IMR-90 (cell line): ENCODE results near the gene CA6. TPM values are rescaled to one million over a fixed set of nuclear protein-coding genes. Genes with fewer than 3 reads are reported as not detected.

Experiments
- ATAC-seq: fragments of 200-7000 bp; cut with Tn5 transposase; 2 replicates; pipeline ENCODE4 v1.9.1; 2020; ENCODE audit warnings: low read depth, mild to moderate bottlenecking, moderate library complexity
- BruUV-seq: library from RNA; stranded (reverse); fragments of 400-500 nt; replicated peaks from 2 replicates; lab custom pipeline; 2021; lab: Mats Ljungman, UMichigan
- CTCF ChIA-PET: fragments of 300-600 bp; formaldehyde crosslinking; extraction: SDS; loops from one replicate; lab custom pipeline; 2021; ENCODE audit warnings: antibody characterized with exemption; lab: Yijun Ruan, JAX
- POLR2A ChIA-PET: fragments of 300-600 bp; sonication (Branson Sonifier 250); formaldehyde crosslinking; loops from one replicate; lab custom pipeline; 2022; ENCODE audit warnings: antibody characterized with exemption; ENCODE audit not compliant: unreplicated experiment; lab: Charles Lee
- DNase-seq: peaks from one replicate; pipeline ENCODE4 v3.0.0; 2013
- H2AFZ ChIP-seq: replicated peaks from 2 replicates; pipeline ENCODE3; 2013; ENCODE audit warnings: low read length, mild to moderate bottlenecking; ENCODE audit not compliant: poor library complexity
- H2AK5ac ChIP-seq: 2 replicates; pipeline ENCODE4 v1.6.1; 2013; ENCODE audit warnings: low read depth, low read length, inconsistent platforms
- H2AK9ac ChIP-seq: replicated peaks from 2 replicates; pipeline ENCODE3; 2013; ENCODE audit warnings: mild to moderate bottlenecking, low read depth, low read length, moderate library complexity; ENCODE audit not compliant: poor library complexity
- H2BK120ac ChIP-seq: 2 replicates; pipeline ENCODE4 v1.6.1; 2013; ENCODE audit warnings: low read depth, low read length, inconsistent platforms
- H2BK15ac ChIP-seq: 3 replicates; pipeline ENCODE4 v1.6.1; 2013; ENCODE audit warnings: low read depth, low read length, inconsistent platforms
- H2BK20ac ChIP-seq: 2 replicates; pipeline ENCODE4 v1.6.1; 2013; ENCODE audit warnings: low read depth, mild to moderate bottlenecking, inconsistent platforms, low read length, moderate library complexity
- H2BK5ac ChIP-seq: 2 replicates; pipeline ENCODE4 v1.6.1; 2013; ENCODE audit warnings: mild to moderate bottlenecking, low read depth, low read length, inconsistent platforms; ENCODE audit not compliant: poor library complexity, severe bottlenecking
- H3K14ac ChIP-seq: replicated peaks from 2 replicates; pipeline ENCODE4 v1.6.1; 2013; ENCODE audit warnings: low read depth, low read length, inconsistent platforms
- H3K18ac ChIP-seq: 2 replicates; pipeline ENCODE4 v1.6.1; 2013; ENCODE audit warnings: low read depth, low read length, control low read depth
- H3K23ac ChIP-seq: 2 replicates; pipeline ENCODE4 v1.6.1; 2013; ENCODE audit warnings: low read depth, low read length, inconsistent platforms
- H3K27ac ChIP-seq: 2 replicates; pipeline ENCODE4 v1.5.1; 2013; ENCODE audit warnings: mild to moderate bottlenecking, control low read depth, low read length; ENCODE audit not compliant: insufficient read depth
- H3K27me3 ChIP-seq: 2 replicates; pipeline ENCODE4 v1.6.1; 2013; ENCODE audit warnings: low read length; ENCODE audit not compliant: control insufficient read depth, insufficient read depth
- H3K36me3 ChIP-seq: 2 replicates; pipeline ENCODE4 v1.6.1; 2013; ENCODE audit warnings: low read length, mixed read lengths; ENCODE audit not compliant: control insufficient read depth, insufficient read depth
- H3K4ac ChIP-seq: 2 replicates; pipeline ENCODE4 v1.6.1; 2013; ENCODE audit warnings: low read depth, low read length, inconsistent platforms
- H3K4me1 ChIP-seq: 2 replicates; pipeline ENCODE4 v1.6.1; 2013; ENCODE audit warnings: low read length, mixed read lengths; ENCODE audit not compliant: control insufficient read depth, insufficient read depth
- H3K4me2 ChIP-seq: 2 replicates; pipeline ENCODE4 v1.6.1; 2013; ENCODE audit warnings: low read depth, mild to moderate bottlenecking, control low read depth, low read length, moderate library complexity
- H3K4me3 ChIP-seq: 2 replicates; pipeline ENCODE4 v1.5.1; 2013; ENCODE audit warnings: low read depth, mild to moderate bottlenecking, control low read depth, low read length, moderate library complexity; ENCODE audit not compliant: insufficient read depth
- H3K56ac ChIP-seq: 2 replicates; pipeline ENCODE4 v1.6.1; 2013; ENCODE audit warnings: low read length, inconsistent platforms; ENCODE audit not compliant: insufficient read depth; ENCODE audit errors: extremely low read depth
- H3K79me1 ChIP-seq, 2 experiments: 2 replicates each; pipeline ENCODE4 v1.6.1; 2013; ENCODE audit warnings: low read length in 2 of 2, inconsistent platforms in 1 of 2, low read depth in 1 of 2
- H3K9ac ChIP-seq: 2 replicates; pipeline ENCODE4 v1.6.1; 2013; ENCODE audit warnings: low read depth, low read length, control low read depth
- H3K9me1 ChIP-seq: 2 replicates; pipeline ENCODE4 v1.6.1; 2013; ENCODE audit warnings: low read length, inconsistent platforms; ENCODE audit not compliant: insufficient read depth
- H3K9me3 ChIP-seq: 2 replicates; pipeline ENCODE4 v1.6.1; 2013; ENCODE audit warnings: low read length; ENCODE audit not compliant: control insufficient read depth, insufficient read depth
- H4K20me1 ChIP-seq: 2 replicates; pipeline ENCODE4 v1.6.1; 2013; ENCODE audit warnings: low read length, inconsistent platforms; ENCODE audit not compliant: insufficient read depth
- H4K5ac ChIP-seq: 2 replicates; pipeline ENCODE4 v1.6.1; 2013; ENCODE audit warnings: mild to moderate bottlenecking, low read depth, low read length, control low read depth
- H4K8ac ChIP-seq, 2 experiments: 2 replicates each; pipeline ENCODE4 v1.6.1; 2013; ENCODE audit warnings: low read depth in 2 of 2, low read length in 2 of 2, control low read depth in 1 of 2, inconsistent platforms in 1 of 2
- H4K91ac ChIP-seq: 2 replicates; pipeline ENCODE4 v1.6.1; 2013; ENCODE audit warnings: low read depth, low read length, inconsistent platforms; ENCODE audit not compliant: insufficient read depth
- BHLHE40 ChIP-seq: fragments of 150-350 bp; IDR thresholded peaks from 2 replicates; pipeline ENCODE4 v1.6.1; 2016; ENCODE audit warnings: mild to moderate bottlenecking, low read depth, low read length
- CEBPB ChIP-seq: IDR thresholded peaks from 2 replicates; pipeline ENCODE4 v1.6.1; 2012; ENCODE audit warnings: low read depth, low read length, improper control_type of control experiment
- CHD1 ChIP-seq: IDR thresholded peaks from 2 replicates; pipeline ENCODE4 v1.6.1; 2012; ENCODE audit warnings: low read depth, low read length, improper control_type of control experiment
- CTCF ChIP-seq: conservative IDR thresholded peaks from 2 replicates; pipeline ENCODE4 v1.5.1; 2012; ENCODE audit warnings: mild to moderate bottlenecking, low read depth, low read length, improper control_type of control experiment
- ELK1 ChIP-seq: fragments of 150-350 bp; IDR thresholded peaks from 2 replicates; pipeline ENCODE4 v1.6.1; 2016; ENCODE audit warnings: low read depth, mild to moderate bottlenecking, low read length, moderate library complexity, borderline replicate concordance
- FOS ChIP-seq: fragments of 150-350 bp; IDR thresholded peaks from 2 replicates; pipeline ENCODE4 v1.6.1; 2016; ENCODE audit warnings: low read depth, low read length
- MAFK ChIP-seq: IDR thresholded peaks from 2 replicates; pipeline ENCODE4 v1.6.1; 2012; ENCODE audit warnings: low read depth, low read length, improper control_type of control experiment
- MAZ ChIP-seq: IDR thresholded peaks from 2 replicates; pipeline ENCODE4 v1.6.1; 2012; ENCODE audit warnings: low read depth, mild to moderate bottlenecking, low read length, improper control_type of control experiment, moderate library complexity, borderline replicate concordance
- MXI1 ChIP-seq: IDR thresholded peaks from 2 replicates; pipeline ENCODE4 v1.6.1; 2012; ENCODE audit warnings: low read depth, mild to moderate bottlenecking, low read length, moderate library complexity, borderline replicate concordance
- NFE2L2 ChIP-seq: fragments of 150-350 bp; IDR thresholded peaks from 2 replicates; pipeline ENCODE4 v1.6.1; 2016; ENCODE audit warnings: low read depth, mild to moderate bottlenecking, low read length
- POLR2A ChIP-seq: IDR thresholded peaks from 2 replicates; pipeline ENCODE4 v1.6.1; 2012; ENCODE audit warnings: mild to moderate bottlenecking, low read depth, low read length
- RAD21 ChIP-seq: IDR thresholded peaks from 2 replicates; pipeline ENCODE4 v1.6.1; 2012; ENCODE audit warnings: low read length, improper control_type of control experiment
- RCOR1 ChIP-seq: IDR thresholded peaks from 2 replicates; pipeline ENCODE4 v1.6.1; 2012; ENCODE audit warnings: mild to moderate bottlenecking, low read length, improper control_type of control experiment; ENCODE audit not compliant: insufficient replicate concordance
- RFX5 ChIP-seq: IDR thresholded peaks from 2 replicates; pipeline ENCODE4 v1.8.0; 2012; ENCODE audit warnings: low read depth, mild to moderate bottlenecking, low read length, moderate library complexity
- SMC3 ChIP-seq: fragments of 150-350 bp; IDR thresholded peaks from 2 replicates; pipeline ENCODE4 v1.6.1; 2016; ENCODE audit warnings: low read depth, mild to moderate bottlenecking, antibody characterized with exemption, low read length, moderate library complexity
- USF2 ChIP-seq: fragments of 150-350 bp; IDR thresholded peaks from 2 replicates; pipeline ENCODE4 v1.6.1; 2017; ENCODE audit warnings: mild to moderate bottlenecking, antibody characterized with exemption, low read length, low read depth
- WGBS, 2 experiments: methylation state at CpG; one replicate each; pipeline versions ENCODE4 v1.1.5 to v1.1.7; 2013; ENCODE audit warnings: missing lambda C conversion rate in 2 of 2; ENCODE audit not compliant: insufficient read length in 1 of 2; ENCODE audit errors: extremely low coverage in 2 of 2; 5-methylcytosine and 5-hydroxymethylcytosine counted together
- dilution Hi-C: fragments of 300-500 bp; cut with HindIII; formaldehyde crosslinking; loops from one replicate; pipeline ENCODE4 v1.14.3; 2018; ENCODE audit warnings: low sequenced_read_pairs; ENCODE audit not compliant: unreplicated experiment
- in situ Hi-C: fragments of 300-500 bp; cut with MboI; formaldehyde crosslinking; loops from 3 replicates; pipeline ENCODE4 v1.14.3; 2019; ENCODE audit warnings: low sequenced_read_pairs, inconsistent platforms, mixed read lengths
- intact Hi-C: fragments of 100-400 bp; cut with micrococcal nuclease; formaldehyde crosslinking; loops from 2 replicates; pipeline ENCODE4 v1.10.0; 2022
- polyA plus RNA-seq, 3 experiments: library from polyadenylated mRNA; depleted of rRNA; stranded (reverse); fragments of >200 nt; gene quantifications; 2 replicates each; pipeline ENCODE4 v1.2.3, GENCODE V29; 2012; ENCODE audit warnings: low replicate concordance in 1 of 3
- total RNA-seq: library from RNA; depleted of rRNA; stranded (reverse); fragments of >200 nt; gene quantifications from 2 replicates; pipeline ENCODE4 v1.2.3, GENCODE V29; 2012

CA6 gene
- total and polyA plus RNA-seq, 2 of the 4 experiments (the other 2 are of a cell fraction) = not detected

GRCh38 chr1:9004031-9004699, 58.5 kb downstream of the CA6 start:
- no peak overlapping the region for H2AK9ac ChIP-seq
- H3K9me3 ChIP-seq = no peaks in the 10 kb centered on the region
- TF ChIP-seq RFX5 = no peak
- TF ChIP-seq MAFK = no peak
- TF ChIP-seq CEBPB = no peak
- TF ChIP-seq NFE2L2 = no peak
- no peak for TF ChIP-seq BHLHE40
- TF ChIP-seq FOS = no peak
- no peak for TF ChIP-seq USF2
- no peak for TF ChIP-seq POLR2A
- no peak for TF ChIP-seq MXI1
- TF ChIP-seq RCOR1 = no peak
- TF ChIP-seq ELK1 = no peak
- TF ChIP-seq SMC3 = no peak
- no peak for TF ChIP-seq CTCF
- TF ChIP-seq RAD21 = no peak
- no peak for TF ChIP-seq MAZ
- no peak for TF ChIP-seq CHD1
- H3K18ac ChIP-seq = no peak overlapping the region
- no peaks in the 10 kb centered on the region for H3K9me1 ChIP-seq
- H3K23ac ChIP-seq = no peak overlapping the region
- H2AK5ac ChIP-seq = no peak overlapping the region
- peaks cover 14% of the 10 kb centered on the region; the same call in 1 of the 2 replicates for H3K27me3 ChIP-seq
- H3K9ac ChIP-seq = no peak overlapping the region
- no peak overlapping the region for H2AFZ ChIP-seq
- H3K4me2 ChIP-seq = no peak overlapping the region
- dilution Hi-C loops (no loop called here), in situ Hi-C loops (no loop called here), intact Hi-C loops (no loop called here)
- H3K4me1 ChIP-seq = no peaks in the 10 kb centered on the region; the same call in 1 of the 2 replicates
- no peak overlapping the region for H2BK5ac ChIP-seq
- 61% methylated on average over 3 of the region's 11 CpGs; no CpG with 5 or more reads in 1 of the 2 experiments for WGBS, 2 experiments
- no peaks in the 10 kb centered on the region for H3K36me3 ChIP-seq
- ATAC-seq (no peak), DNase-seq (no peak)
- H2BK20ac ChIP-seq = no peak overlapping the region
- no peak overlapping the region for H4K8ac ChIP-seq
- no peak overlapping the region for H3K4me3 ChIP-seq
- H4K20me1 ChIP-seq = no peaks in the 10 kb centered on the region
- CTCF ChIA-PET = interaction anchor here (0.6 to 2.9 kb wide), 8 partner anchors 8 to 97 kb away, joined by 3 to 22 read pairs (median 4); no protein-coding TSS in a partner anchor
- POLR2A ChIA-PET = no interaction called here
- H3K27ac ChIP-seq = no peak overlapping the region
- no peak overlapping the region for H3K14ac ChIP-seq
- H2BK120ac ChIP-seq = no peak overlapping the region
- no peak overlapping the region for H3K56ac ChIP-seq
- no peak overlapping the region for H4K91ac ChIP-seq
- H3K79me1 ChIP-seq = no peaks in the 10 kb centered on the region
- no peak overlapping the region for H4K5ac ChIP-seq
- no peak overlapping the region for H2BK15ac ChIP-seq
- BruUV-seq = no TSS peak
- H3K4ac ChIP-seq = no peak overlapping the region
